ENCODE results near the gene MBD3L4.
"Not testable (repeated sequence)": the region's sequence is repeated elsewhere in the genome, so short reads cannot be mapped to it uniquely, and the experiment has no call there.

The MBD3L4 gene

GRCh38 chr19:7069904-7070226, 29.9 kb upstream of the MBD3L4 start:
- no peak for TF ChIP-seq CTCF (IDR thresholded peaks at IDR 0.05; ENCODE audit: insufficient read depth, low read depth, low read length, missing control alignments)

GRCh38 chr19:7069042-7069903, 29.3 kb upstream of the MBD3L4 start, which contains the start of gene ZNF557:
TSS of gene ZNF557 (plus strand) at chr19:7069703. CDS start at chr19:7075075, 5,372 bp downstream.
- TF ChIP-seq CTCF (IDR thresholded peaks at IDR 0.05; ENCODE audit: insufficient read depth, low read depth, low read length, missing control alignments) = no peak
- peak within 1 kb of the TSS; percentile 94 for H3K4me3 ChIP-seq (ENCODE audit: low read depth, low read length)
- DNase-seq (ENCODE audit: low read depth) = peak; percentile 99

More at GRCh38 chr19:7069904-7070226, 29.9 kb upstream of the MBD3L4 start:
- peak overlapping the region; percentile 94 for H3K4me3 ChIP-seq (ENCODE audit: low read depth, low read length)
- no peak for DNase-seq (ENCODE audit: low read depth)

- DNase-seq (ENCODE audit: low read depth) = no peak
- H3K4me3 ChIP-seq (ENCODE audit: low read depth, low read length) = no peak overlapping the region
- TF ChIP-seq CTCF (IDR thresholded peaks at IDR 0.05; ENCODE audit: insufficient read depth, low read depth, low read length, missing control alignments) = no peak
Observed at GRCh38 chr19:7068599-7068998, 28.6 kb upstream of the MBD3L4 start.

- no peak for DNase-seq (ENCODE audit: low read depth)
- no peak for TF ChIP-seq CTCF (IDR thresholded peaks at IDR 0.05; ENCODE audit: insufficient read depth, low read depth, low read length, missing control alignments)
- no peak overlapping the region for H3K4me3 ChIP-seq (ENCODE audit: low read depth, low read length)
Observed at GRCh38 chr19:7067716-7068115, 27.7 kb upstream of the MBD3L4 start.

- H3K4me3 ChIP-seq (ENCODE audit: low read depth, low read length) = not testable (repeated sequence)
- DNase-seq (ENCODE audit: low read depth) = peak; percentile 25
Observed at GRCh38 chr19:7067122-7067521, 27.1 kb upstream of the MBD3L4 start.

GRCh38 chr19:7063764-7064418, 23.9 kb upstream of the MBD3L4 start:
- no peak for DNase-seq (ENCODE audit: low read depth)
- H3K4me3 ChIP-seq (ENCODE audit: low read depth, low read length) = no peak overlapping the region
- TF ChIP-seq CTCF (IDR thresholded peaks at IDR 0.05; ENCODE audit: insufficient read depth, low read depth, low read length, missing control alignments) = no peak

- no peak overlapping the region for H3K4me3 ChIP-seq (ENCODE audit: low read depth, low read length)
- no peak for TF ChIP-seq CTCF (IDR thresholded peaks at IDR 0.05; ENCODE audit: insufficient read depth, low read depth, low read length, missing control alignments)
- no peak for DNase-seq (ENCODE audit: low read depth)
Observed at GRCh38 chr19:7063339-7063738, 23.4 kb upstream of the MBD3L4 start.

- not testable (repeated sequence) for DNase-seq (ENCODE audit: low read depth); H3K4me3 ChIP-seq (ENCODE audit: low read depth, low read length)
Observed at GRCh38 chr19:7059977-7060376, 20.0 kb upstream of the MBD3L4 start.

GRCh38 chr19:7058576-7058975, 18.6 kb upstream of the MBD3L4 start, which contains the start of gene MBD3L3:
TSS of gene MBD3L3 (minus strand) at chr19:7058676. CDS start at chr19:7058605, 71 bp downstream.
- not testable (repeated sequence) for H3K4me3 ChIP-seq (ENCODE audit: low read depth, low read length); DNase-seq (ENCODE audit: low read depth)

GRCh38 chr19:7056371-7056770, 16.4 kb upstream of the MBD3L4 start:
- not testable (repeated sequence) for DNase-seq (ENCODE audit: low read depth); H3K4me3 ChIP-seq (ENCODE audit: low read depth, low read length)

- H3K4me3 ChIP-seq (ENCODE audit: low read depth, low read length); DNase-seq (ENCODE audit: low read depth): not testable (repeated sequence)
Observed at GRCh38 chr19:7055679-7056078, 15.7 kb upstream of the MBD3L4 start.

All from GM12865 (cell line).